Measurements from ENCODE around the gene APBB2.
"Not testable (repeated sequence)": the region's sequence is repeated elsewhere in the genome, so short reads cannot be mapped to it uniquely, and the experiment has no call there.

Gene APBB2

GRCh38 chr4:41000356-41000755, 214.0 kb downstream of the APBB2 start:
- TF ChIP-seq, protein P1, sequence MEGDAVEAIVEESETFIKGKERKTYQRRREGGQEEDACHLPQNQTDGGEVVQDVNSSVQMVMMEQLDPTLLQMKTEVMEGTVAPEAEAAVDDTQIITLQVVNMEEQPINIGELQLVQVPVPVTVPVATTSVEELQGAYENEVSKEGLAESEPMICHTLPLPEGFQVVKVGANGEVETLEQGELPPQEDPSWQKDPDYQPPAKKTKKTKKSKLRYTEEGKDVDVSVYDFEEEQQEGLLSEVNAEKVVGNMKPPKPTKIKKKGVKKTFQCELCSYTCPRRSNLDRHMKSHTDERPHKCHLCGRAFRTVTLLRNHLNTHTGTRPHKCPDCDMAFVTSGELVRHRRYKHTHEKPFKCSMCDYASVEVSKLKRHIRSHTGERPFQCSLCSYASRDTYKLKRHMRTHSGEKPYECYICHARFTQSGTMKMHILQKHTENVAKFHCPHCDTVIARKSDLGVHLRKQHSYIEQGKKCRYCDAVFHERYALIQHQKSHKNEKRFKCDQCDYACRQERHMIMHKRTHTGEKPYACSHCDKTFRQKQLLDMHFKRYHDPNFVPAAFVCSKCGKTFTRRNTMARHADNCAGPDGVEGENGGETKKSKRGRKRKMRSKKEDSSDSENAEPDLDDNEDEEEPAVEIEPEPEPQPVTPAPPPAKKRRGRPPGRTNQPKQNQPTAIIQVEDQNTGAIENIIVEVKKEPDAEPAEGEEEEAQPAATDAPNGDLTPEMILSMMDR (IDR thresholded peaks at IDR 0.05; ENCODE audit: borderline replicate concordance, control extremely low read depth, extremely low read depth, insufficient read depth, missing control alignments): no peak
- DNase-seq (ENCODE audit: low spot score): no peak
- in situ Hi-C loops (cut with MboI; ENCODE audit: low sequenced_read_pairs, unreplicated experiment): no loop called here

- DNase-seq (ENCODE audit: low spot score): no peak
- TF ChIP-seq, protein P1 (IDR thresholded peaks at IDR 0.05; ENCODE audit: borderline replicate concordance, control extremely low read depth, extremely low read depth, insufficient read depth, missing control alignments): no peak
- in situ Hi-C loops (cut with MboI; ENCODE audit: low sequenced_read_pairs, unreplicated experiment): no loop called here
Measured at GRCh38 chr4:40998675-40999358, 215.5 kb downstream of the APBB2 start.

GRCh38 chr4:40995850-40996249, 218.5 kb downstream of the APBB2 start:
- no peak for DNase-seq (ENCODE audit: low spot score)
- TF ChIP-seq, protein P1 (IDR thresholded peaks at IDR 0.05; ENCODE audit: borderline replicate concordance, control extremely low read depth, extremely low read depth, insufficient read depth, missing control alignments): no peak
- in situ Hi-C loops (cut with MboI; ENCODE audit: low sequenced_read_pairs, unreplicated experiment): no loop called here

GRCh38 chr4:40994321-40994720, 220.0 kb downstream of the APBB2 start:
- in situ Hi-C loops (cut with MboI; ENCODE audit: low sequenced_read_pairs, unreplicated experiment); DNase-seq (ENCODE audit: low spot score): not testable (repeated sequence)

DNA sequence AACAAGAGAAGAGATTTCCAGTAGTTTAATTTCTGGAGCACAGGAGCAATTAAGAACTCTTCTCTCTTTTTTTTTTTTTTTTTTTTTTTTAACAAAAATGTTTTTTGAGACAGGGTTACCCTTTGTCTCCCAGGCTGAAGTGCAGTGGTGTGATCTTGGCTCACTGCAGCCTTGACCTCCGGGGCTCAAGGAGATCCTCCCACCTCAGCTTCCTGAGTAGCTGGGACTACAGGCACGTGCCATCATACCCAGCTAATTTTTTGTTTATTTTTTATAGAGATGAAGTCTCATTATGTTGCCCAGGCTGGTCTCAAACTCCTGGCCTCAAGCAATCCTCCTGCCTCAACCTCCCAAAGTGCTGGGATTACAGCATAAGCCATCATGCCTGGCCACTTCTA, 221.0 kb downstream of the APBB2 start:
- in situ Hi-C loops (cut with MboI; ENCODE audit: low sequenced_read_pairs, unreplicated experiment); DNase-seq (ENCODE audit: low spot score): not testable (repeated sequence)

- DNase-seq (ENCODE audit: low spot score): peak; percentile 43
- TF ChIP-seq, protein P1 (IDR thresholded peaks at IDR 0.05; ENCODE audit: borderline replicate concordance, control extremely low read depth, extremely low read depth, insufficient read depth, missing control alignments): no peak
- in situ Hi-C loops (cut with MboI; ENCODE audit: low sequenced_read_pairs, unreplicated experiment): no loop called here
Measured at GRCh38 chr4:40992472-40993295, 221.7 kb downstream of the APBB2 start.

DNA sequence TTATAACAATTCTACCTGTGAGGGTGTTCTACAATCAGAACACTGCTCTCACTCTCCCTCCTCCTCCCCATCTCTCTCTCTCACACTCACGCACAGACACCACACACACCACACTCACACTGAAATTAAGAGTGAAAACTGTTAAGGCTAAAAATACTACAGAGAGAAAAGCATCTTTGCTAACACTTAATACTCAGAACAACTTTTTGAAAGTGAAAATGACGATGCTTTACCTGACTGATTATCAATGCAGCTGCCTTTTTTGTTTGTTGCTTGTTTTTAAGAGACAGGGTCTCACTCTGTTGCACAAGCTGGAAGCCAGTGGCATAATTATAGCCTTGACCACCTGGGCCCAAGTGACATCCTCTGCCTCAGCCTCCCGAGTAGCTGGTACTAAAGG, 222.4 kb downstream of the APBB2 start:
- in situ Hi-C loops (cut with MboI; ENCODE audit: low sequenced_read_pairs, unreplicated experiment): no loop called here
- DNase-seq (ENCODE audit: low spot score): peak; percentile 21
- TF ChIP-seq, protein P1 (IDR thresholded peaks at IDR 0.05; ENCODE audit: borderline replicate concordance, control extremely low read depth, extremely low read depth, insufficient read depth, missing control alignments): no peak

Measured in GM13976 (cell line).